WTC11 (cell line): ENCODE results near the gene ZFYVE26. TPM values are rescaled to one million over a fixed set of nuclear protein-coding genes. Genes with fewer than 3 reads are reported as not detected.

Source experiments
- ATAC-seq: fragments of 200-7000 bp; cut with Tn5 transposase; 2 replicates; pipeline ENCODE4 v1.10.0; 2021; ENCODE audit warnings: mild to moderate bottlenecking, moderate library complexity
- CTCF ChIA-PET: fragments of 300-600 bp; sonication (Branson Sonifier 250); formaldehyde crosslinking; loops from one replicate; lab custom pipeline; 2021; ENCODE audit warnings: antibody characterized with exemption; lab: Charles Lee
- POLR2A ChIA-PET: fragments of 350-600 bp; sonication (Branson Sonifier 250); formaldehyde crosslinking; loops from one replicate; lab custom pipeline; 2021; ENCODE audit warnings: antibody characterized with exemption; lab: Charles Lee
- DNase-seq: peaks from one replicate; pipeline ENCODE4 v3.0.0; 2021; ENCODE audit warnings: low spot score
- H3K27ac Mint-ChIP-seq: 2 replicates; pipeline ENCODE4 v1.8.0; 2021; ENCODE audit warnings: mixed read lengths
- H3K27me3 Mint-ChIP-seq: 2 replicates; pipeline ENCODE4 v1.8.0; 2021; ENCODE audit warnings: low read depth, mild to moderate bottlenecking, moderate library complexity, mixed read lengths
- H3K36me3 Mint-ChIP-seq: 2 replicates; pipeline ENCODE4 v1.8.0; 2021; ENCODE audit warnings: mixed read lengths
- H3K4me1 Mint-ChIP-seq: 2 replicates; pipeline ENCODE4 v1.8.0; 2022; ENCODE audit warnings: mixed read lengths
- H3K4me3 Mint-ChIP-seq: 2 replicates; pipeline ENCODE4 v1.8.0; 2021; ENCODE audit warnings: mild to moderate bottlenecking, moderate library complexity, mixed read lengths
- H3K9me3 Mint-ChIP-seq: 2 replicates; pipeline ENCODE4 v1.8.0; 2021; ENCODE audit warnings: mixed read lengths
- AFF4 ChIP-seq: sonication (generic); formaldehyde crosslinking; IDR thresholded peaks from 2 replicates; pipeline ENCODE4 v1.8.1; 2023; ENCODE audit warnings: mild to moderate bottlenecking, missing genetic modification reagents, borderline replicate concordance
- AR ChIP-seq: fragments of 250-450 bp; sonication (Bioruptor Pico); IDR thresholded peaks from 2 replicates; pipeline ENCODE4 v1.9.0; 2021; ENCODE audit warnings: mild to moderate bottlenecking
- ATF1 ChIP-seq: sonication (generic); formaldehyde crosslinking; IDR thresholded peaks from 2 replicates; pipeline ENCODE4 v1.8.1; 2023; ENCODE audit warnings: mild to moderate bottlenecking, moderate library complexity, missing genetic modification reagents
- CREM ChIP-seq: sonication (generic); formaldehyde crosslinking; IDR thresholded peaks from 2 replicates; pipeline ENCODE4 v1.8.1; 2022; ENCODE audit warnings: mild to moderate bottlenecking, missing genetic modification reagents, moderate library complexity
- ETV6 ChIP-seq: sonication (generic); formaldehyde crosslinking; IDR thresholded peaks from 2 replicates; pipeline ENCODE4 v1.8.1; 2022; ENCODE audit warnings: mild to moderate bottlenecking, missing genetic modification reagents
- GABPB1 ChIP-seq: sonication (generic); formaldehyde crosslinking; IDR thresholded peaks from 2 replicates; pipeline ENCODE4 v1.8.1; 2023; ENCODE audit warnings: mild to moderate bottlenecking, missing genetic modification reagents
- IRF1 ChIP-seq: sonication (generic); formaldehyde crosslinking; IDR thresholded peaks from 2 replicates; pipeline ENCODE4 v1.8.0; 2023; ENCODE audit warnings: missing genetic modification reagents
- IRF2 ChIP-seq: sonication (generic); formaldehyde crosslinking; IDR thresholded peaks from 2 replicates; pipeline ENCODE4 v1.8.0; 2022; ENCODE audit warnings: low read depth, missing genetic modification reagents, borderline replicate concordance
- JAZF1 ChIP-seq: fragments of 250-450 bp; sonication (Bioruptor Pico); IDR thresholded peaks from 2 replicates; pipeline ENCODE4 v1.9.0; 2021; ENCODE audit warnings: moderate library complexity, mild to moderate bottlenecking, inconsistent platforms
- JUN ChIP-seq: sonication (generic); formaldehyde crosslinking; IDR thresholded peaks from 2 replicates; pipeline ENCODE4 v1.8.0; 2023; ENCODE audit warnings: mild to moderate bottlenecking, missing genetic modification reagents
- MXD4 ChIP-seq: fragments of 250-450 bp; sonication (Bioruptor Pico); IDR thresholded peaks from 2 replicates; pipeline ENCODE4 v1.8.0; 2021; ENCODE audit warnings: mild to moderate bottlenecking, moderate library complexity, borderline replicate concordance
- PREB ChIP-seq: sonication (generic); formaldehyde crosslinking; IDR thresholded peaks from 2 replicates; pipeline ENCODE4 v1.8.1; 2022; ENCODE audit warnings: mild to moderate bottlenecking, missing genetic modification reagents, moderate library complexity, borderline replicate concordance
- PRRX2 ChIP-seq: fragments of 250-450 bp; sonication (Bioruptor Pico); IDR thresholded peaks from 2 replicates; pipeline ENCODE4 v1.8.0; 2021; ENCODE audit warnings: mild to moderate bottlenecking
- SMAD3 ChIP-seq: sonication (generic); formaldehyde crosslinking; IDR thresholded peaks from 2 replicates; pipeline ENCODE4 v1.8.0; 2022; ENCODE audit warnings: missing genetic modification reagents, mild to moderate bottlenecking, borderline replicate concordance
- STAT6 ChIP-seq: sonication (generic); formaldehyde crosslinking; conservative IDR thresholded peaks from 2 replicates; pipeline ENCODE4 v1.8.1; 2023; ENCODE audit warnings: mild to moderate bottlenecking, low read depth, missing genetic modification reagents, moderate library complexity
- ZNF416 ChIP-seq: fragments of 250-450 bp; sonication (Bioruptor Pico); IDR thresholded peaks from 2 replicates; pipeline ENCODE4 v1.9.0; 2021; ENCODE audit warnings: mild to moderate bottlenecking, inconsistent platforms
- ZNF425 ChIP-seq: fragments of 250-450 bp; sonication (Bioruptor Pico); conservative IDR thresholded peaks from 2 replicates; pipeline ENCODE4 v1.9.0; 2021; ENCODE audit warnings: mild to moderate bottlenecking
- total RNA-seq: library from RNA; stranded (reverse); gene quantifications from 3 replicates; pipeline ENCODE4 v1.2.3, GENCODE V29; 2021

The ZFYVE26 gene
- total RNA-seq, 1 experiment from 2014 or later: 25.8 TPM

- no peak for TF ChIP-seq PRRX2 (CRISPR knock-in tag)
- no peak for TF ChIP-seq ZNF425 (CRISPR knock-in tag)
- TF ChIP-seq JAZF1 (CRISPR knock-in tag): no peak
- TF ChIP-seq ETV6 (CRISPR knock-in tag): no peak
- TF ChIP-seq GABPB1 (CRISPR knock-in tag): no peak
Observed at GRCh38 chr14:67815573-67816225, 691 bp downstream of the ZFYVE26 start (continued).

- peak overlapping the region; percentile 13 for H3K27ac Mint-ChIP-seq
- peak overlapping the region; percentile 83 for H3K4me3 Mint-ChIP-seq
- no peak for ATAC-seq
- H3K4me1 Mint-ChIP-seq: peaks cover 21% of the 10 kb centered on the region
- ChIA-PET POLR2A (no interaction called here), CTCF (no interaction called here)
- DNase-seq: no peak
- no peak for TF ChIP-seq ATF1 (CRISPR knock-in tag)
- no peak for TF ChIP-seq PREB (CRISPR knock-in tag)
- TF ChIP-seq JAZF1 (CRISPR knock-in tag): no peak
- TF ChIP-seq SMAD3 (CRISPR knock-in tag): no peak
- TF ChIP-seq STAT6 (CRISPR knock-in tag): no peak
- no peaks in the 10 kb centered on the region for H3K9me3 Mint-ChIP-seq
- no peaks in the 10 kb centered on the region for H3K27me3 Mint-ChIP-seq
- H3K36me3 Mint-ChIP-seq: peaks cover 22% of the 10 kb centered on the region
Observed at GRCh38 chr14:67814821-67815220, 1.6 kb downstream of the ZFYVE26 start.

GRCh38 chr14:67806246-67806645 lies 10.1 kb downstream of the ZFYVE26 start:
- Mint-ChIP-seq H3K4me3 (no peak overlapping the region), H3K27me3 (no peaks in the 10 kb centered on the region), H3K4me1 (no peaks in the 10 kb centered on the region), H3K9me3 (no peaks in the 10 kb centered on the region), H3K27ac (no peak overlapping the region), H3K36me3 (peaks cover 59% of the 10 kb centered on the region)
- ATAC-seq (no peak), DNase-seq (no peak)
- CTCF ChIA-PET: no interaction called here
- POLR2A ChIA-PET: no interaction called here
- TF ChIP-seq ZNF416 (CRISPR knock-in tag): no peak
- no peak for TF ChIP-seq MXD4 (CRISPR knock-in tag)
- no peak for TF ChIP-seq PRRX2 (CRISPR knock-in tag)
- no peak for TF ChIP-seq CREM (CRISPR knock-in tag)
- no peak for TF ChIP-seq IRF2 (CRISPR knock-in tag)
- no peak for TF ChIP-seq AFF4 (CRISPR knock-in tag)
- TF ChIP-seq AR (CRISPR knock-in tag): no peak
- no peak for TF ChIP-seq IRF1
- TF ChIP-seq JUN: no peak
